ENCODE data around the gene SNED1. TPM values are rescaled to one million over a fixed set of nuclear protein-coding genes. Genes with fewer than 3 reads are reported as not detected.

The SNED1 gene
- total RNA-seq, 1 donor from 2014 or later, result 6.1 TPM

DNA sequence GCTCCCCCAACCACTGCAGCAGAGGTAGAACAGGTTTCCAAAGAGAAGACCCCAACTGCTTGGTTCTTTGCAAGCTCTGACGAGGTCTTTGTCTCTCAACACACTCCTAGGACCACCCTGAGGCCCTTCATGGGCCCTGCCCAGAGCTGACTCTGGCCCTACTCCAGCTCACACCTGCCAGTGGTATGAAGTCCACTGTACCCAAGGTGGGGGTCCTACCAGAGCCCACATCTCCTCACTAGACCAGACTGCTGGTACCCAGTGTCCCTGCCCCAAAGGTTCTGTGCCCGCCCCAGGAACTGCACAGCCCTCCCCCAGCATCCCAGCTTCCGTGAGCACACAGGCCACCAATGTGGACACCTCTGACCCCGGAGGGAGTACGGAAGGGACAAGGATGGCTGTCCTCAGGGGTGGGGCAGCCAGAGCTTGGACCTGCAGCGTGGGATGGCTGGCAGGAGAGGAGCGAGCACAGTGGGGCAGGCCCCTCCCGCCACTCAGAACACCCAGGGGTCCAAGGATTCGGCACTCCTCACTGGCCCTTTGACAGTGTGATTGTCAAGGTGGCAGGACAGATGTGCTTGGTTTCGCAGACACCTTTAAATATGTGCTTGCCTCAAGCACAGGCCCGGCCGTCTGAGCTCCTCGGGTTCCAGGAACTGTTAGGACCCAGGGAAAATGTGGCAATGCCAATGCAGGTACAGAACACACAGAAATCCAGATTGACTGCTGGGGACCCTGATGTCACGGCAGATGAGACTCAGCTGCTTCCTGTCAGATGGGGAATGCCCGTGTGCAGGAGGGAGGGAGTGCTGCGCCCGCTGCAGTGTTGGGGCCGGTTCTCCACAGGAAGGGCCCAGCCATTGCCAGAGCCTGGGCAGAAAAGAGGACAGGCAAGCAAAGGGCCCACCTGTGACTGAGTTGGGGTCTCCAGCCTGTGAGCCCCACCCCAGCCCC lies 52.5 kb downstream of the SNED1 start:
- Histone ChIP-seq H3K27me3 (ENCODE audit: low read depth) (no peaks in the 10 kb centered on the region), H3K4me1 (no peaks in the 10 kb centered on the region), H3K4me3 (no peak overlapping the region), H3K36me3 (peaks cover 50% of the 10 kb centered on the region), H3K9me3 (replicated peaks) (no peaks in the 10 kb centered on the region), H3K27ac (replicated peaks) (no peak overlapping the region)
- intact Hi-C loops (cut with micrococcal nuclease), result no loop called here
- TF ChIP-seq, protein P1, sequence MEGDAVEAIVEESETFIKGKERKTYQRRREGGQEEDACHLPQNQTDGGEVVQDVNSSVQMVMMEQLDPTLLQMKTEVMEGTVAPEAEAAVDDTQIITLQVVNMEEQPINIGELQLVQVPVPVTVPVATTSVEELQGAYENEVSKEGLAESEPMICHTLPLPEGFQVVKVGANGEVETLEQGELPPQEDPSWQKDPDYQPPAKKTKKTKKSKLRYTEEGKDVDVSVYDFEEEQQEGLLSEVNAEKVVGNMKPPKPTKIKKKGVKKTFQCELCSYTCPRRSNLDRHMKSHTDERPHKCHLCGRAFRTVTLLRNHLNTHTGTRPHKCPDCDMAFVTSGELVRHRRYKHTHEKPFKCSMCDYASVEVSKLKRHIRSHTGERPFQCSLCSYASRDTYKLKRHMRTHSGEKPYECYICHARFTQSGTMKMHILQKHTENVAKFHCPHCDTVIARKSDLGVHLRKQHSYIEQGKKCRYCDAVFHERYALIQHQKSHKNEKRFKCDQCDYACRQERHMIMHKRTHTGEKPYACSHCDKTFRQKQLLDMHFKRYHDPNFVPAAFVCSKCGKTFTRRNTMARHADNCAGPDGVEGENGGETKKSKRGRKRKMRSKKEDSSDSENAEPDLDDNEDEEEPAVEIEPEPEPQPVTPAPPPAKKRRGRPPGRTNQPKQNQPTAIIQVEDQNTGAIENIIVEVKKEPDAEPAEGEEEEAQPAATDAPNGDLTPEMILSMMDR (IDR thresholded peaks at IDR 0.05; ENCODE audit: borderline replicate concordance), result no peak
- no peak for DNase-seq

DNA sequence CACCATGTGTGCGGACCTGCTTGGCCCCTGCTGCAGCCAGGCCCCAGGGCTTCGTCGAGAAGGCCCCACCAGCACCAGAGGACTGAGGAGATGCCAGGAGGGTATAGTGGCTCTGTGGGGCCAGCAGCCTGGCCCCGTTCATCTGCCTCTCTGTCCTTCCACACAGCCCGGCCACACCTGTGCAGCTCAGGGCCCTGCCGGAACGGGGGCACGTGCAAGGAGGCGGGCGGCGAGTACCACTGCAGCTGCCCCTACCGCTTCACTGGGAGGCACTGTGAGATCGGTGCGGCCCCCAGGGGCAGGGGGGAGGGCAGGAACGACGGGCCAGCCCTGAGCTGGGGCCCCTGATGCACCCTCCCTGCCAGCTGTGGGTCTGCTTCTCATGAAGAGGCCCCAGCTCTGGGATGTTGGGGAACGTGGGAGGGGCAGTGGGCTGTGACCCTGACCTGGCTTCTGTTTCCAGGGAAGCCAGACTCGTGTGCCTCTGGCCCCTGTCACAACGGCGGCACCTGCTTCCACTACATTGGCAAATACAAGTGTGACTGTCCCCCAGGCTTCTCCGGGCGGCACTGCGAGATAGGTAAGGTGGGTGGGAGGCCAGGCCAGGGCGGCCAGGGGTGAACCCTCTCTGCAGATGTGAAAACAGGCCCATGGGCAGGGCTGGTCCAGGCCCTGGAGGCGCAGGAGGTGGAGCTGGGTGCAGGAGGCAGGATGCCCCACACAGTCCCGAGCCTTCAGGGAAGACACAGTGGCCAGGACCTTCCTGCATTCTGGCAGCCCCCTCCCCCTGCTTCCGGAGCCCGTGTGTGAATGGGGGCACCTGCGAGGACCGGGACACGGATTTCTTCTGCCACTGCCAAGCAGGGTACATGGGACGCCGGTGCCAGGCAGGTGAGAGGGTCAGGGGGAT lies 53.4 kb downstream of the SNED1 start:
- peak; percentile 9 for DNase-seq
- no peaks in the 10 kb centered on the region for H3K9me3 ChIP-seq (replicated peaks)
- TF ChIP-seq, protein P1 (IDR thresholded peaks at IDR 0.05; ENCODE audit: borderline replicate concordance), result no peak
- H3K4me3 ChIP-seq, result no peak overlapping the region
- H3K27me3 ChIP-seq (ENCODE audit: low read depth), result no peaks in the 10 kb centered on the region
- H3K36me3 ChIP-seq, result peaks cover 47% of the 10 kb centered on the region
- intact Hi-C loops (cut with micrococcal nuclease), result no loop called here
- H3K4me1 ChIP-seq, result no peaks in the 10 kb centered on the region
- no peak overlapping the region for H3K27ac ChIP-seq (replicated peaks)

DNA sequence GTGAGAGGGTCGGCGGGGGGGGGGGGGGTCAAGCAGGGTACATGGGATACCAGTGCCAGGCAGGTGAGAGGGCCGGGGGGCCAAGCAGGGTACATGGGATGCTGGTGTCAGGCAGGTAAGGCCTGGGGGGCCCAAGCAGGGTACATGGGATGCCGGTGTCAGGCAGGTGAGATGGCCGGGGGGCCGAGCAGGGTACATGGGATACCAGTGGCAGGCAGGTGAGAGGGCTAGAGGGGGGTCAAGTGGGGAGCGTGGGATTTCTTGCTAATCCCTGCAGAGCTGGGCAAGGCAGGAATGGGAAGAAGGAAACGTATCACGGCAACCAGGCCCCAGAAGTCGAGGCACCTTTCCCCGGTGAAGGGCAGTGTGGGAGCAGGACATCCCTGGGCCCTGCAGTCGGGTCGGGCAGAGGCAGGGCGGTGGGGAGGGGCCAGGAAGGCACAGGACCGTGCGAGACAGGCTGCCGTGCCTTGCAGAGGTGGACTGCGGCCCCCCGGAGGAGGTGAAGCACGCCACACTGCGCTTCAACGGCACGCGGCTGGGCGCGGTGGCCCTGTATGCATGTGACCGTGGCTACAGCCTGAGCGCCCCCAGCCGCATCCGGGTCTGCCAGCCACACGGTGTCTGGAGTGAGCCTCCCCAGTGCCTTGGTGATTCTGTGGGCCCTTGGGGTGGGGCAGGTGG lies 54.4 kb downstream of the SNED1 start:
- peaks cover 47% of the 10 kb centered on the region for H3K36me3 ChIP-seq
- H3K9me3 ChIP-seq (replicated peaks), result no peaks in the 10 kb centered on the region
- H3K27ac ChIP-seq (replicated peaks), result no peak overlapping the region
- no peak for DNase-seq
- TF ChIP-seq, protein P1 (IDR thresholded peaks at IDR 0.05; ENCODE audit: borderline replicate concordance), result no peak
- H3K27me3 ChIP-seq (ENCODE audit: low read depth), result no peaks in the 10 kb centered on the region
- no peak overlapping the region for H3K4me3 ChIP-seq
- intact Hi-C loops (cut with micrococcal nuclease), result no loop called here
- no peaks in the 10 kb centered on the region for H3K4me1 ChIP-seq

GRCh38 chr2:241053576-241054251 lies 55.3 kb downstream of the SNED1 start:
- no peak for DNase-seq
- Histone ChIP-seq H3K27me3 (ENCODE audit: low read depth) (no peaks in the 10 kb centered on the region), H3K27ac (replicated peaks) (no peak overlapping the region), H3K4me3 (no peak overlapping the region), H3K36me3 (peaks cover 40% of the 10 kb centered on the region), H3K4me1 (no peaks in the 10 kb centered on the region), H3K9me3 (replicated peaks) (no peaks in the 10 kb centered on the region)
- intact Hi-C loops (cut with micrococcal nuclease), result no loop called here
- TF ChIP-seq, protein P1 (IDR thresholded peaks at IDR 0.05; ENCODE audit: borderline replicate concordance), result no peak

Measured in left ventricle myocardium inferior (tissue), 1 donor.